Measurements from ENCODE around the gene RRP1. TPM values are rescaled to one million over a fixed set of nuclear protein-coding genes. Genes with fewer than 3 reads are reported as not detected.

The RRP1 gene
- total RNA-seq, 1 donor from 2014 or later, result 52.0 TPM

- peaks cover 0 to 6% of the 10 kb centered on the region in 2 donors for H3K4me1 ChIP-seq
- no peak for TF ChIP-seq CTCF (IDR thresholded peaks at IDR 0.05)
- H3K36me3 ChIP-seq, result no peaks in the 10 kb centered on the region
- H3K4me3 ChIP-seq, result no peak overlapping the region
- no peak overlapping the region for H3K27ac ChIP-seq
- intact Hi-C loops (cut with DNase I), result no loop called here
- DNase-seq (ENCODE audit: low spot score in 2 of 2), result no peak
- H3K9me3 ChIP-seq, result no peaks in the 10 kb centered on the region
- H3K27me3 ChIP-seq, result no peaks in the 10 kb centered on the region
Observed at GRCh38 chr21:43814215-43815106, 25.1 kb downstream of the RRP1 start.

- Histone ChIP-seq H3K9me3 (no peaks in the 10 kb centered on the region), H3K4me3 (no peak overlapping the region), H3K27ac (no peak overlapping the region), H3K4me1 (peaks cover 0 to 6% of the 10 kb centered on the region in 2 donors), H3K36me3 (no peaks in the 10 kb centered on the region), H3K27me3 (no peaks in the 10 kb centered on the region)
- TF ChIP-seq CTCF (IDR thresholded peaks at IDR 0.05), result no peak
- intact Hi-C loops (cut with DNase I), result no loop called here
- DNase-seq (ENCODE audit: low spot score in 2 of 2), result no peak
Observed at GRCh38 chr21:43815107-43815613, 25.8 kb downstream of the RRP1 start.

- Histone ChIP-seq H3K36me3 (no peaks in the 10 kb centered on the region), H3K27me3 (no peaks in the 10 kb centered on the region), H3K27ac (no peak overlapping the region), H3K4me3 (no peak overlapping the region), H3K9me3 (no peaks in the 10 kb centered on the region), H3K4me1 (peaks cover 0 to 1% of the 10 kb centered on the region in 2 donors)
- intact Hi-C loops (cut with DNase I), result no loop called here
- no peak for DNase-seq (ENCODE audit: low spot score in 2 of 2)
- no peak for TF ChIP-seq CTCF (IDR thresholded peaks at IDR 0.05)
Observed at GRCh38 chr21:43815991-43816390, 26.6 kb downstream of the RRP1 start.

- no peak overlapping the region for H3K4me3 ChIP-seq
- no peak overlapping the region for H3K27ac ChIP-seq
- H3K4me1 ChIP-seq, result no peaks in the 10 kb centered on the region
- no peak for TF ChIP-seq CTCF (IDR thresholded peaks at IDR 0.05)
- no peaks in the 10 kb centered on the region for H3K36me3 ChIP-seq
- H3K27me3 ChIP-seq, result no peaks in the 10 kb centered on the region
- no peak for DNase-seq (ENCODE audit: low spot score in 2 of 2)
- no peaks in the 10 kb centered on the region for H3K9me3 ChIP-seq
- intact Hi-C loops (cut with DNase I), result no loop called here
Observed at GRCh38 chr21:43816611-43817071, 27.3 kb downstream of the RRP1 start.

- no peak for TF ChIP-seq CTCF (IDR thresholded peaks at IDR 0.05)
- Histone ChIP-seq H3K9me3 (no peaks in the 10 kb centered on the region), H3K36me3 (no peaks in the 10 kb centered on the region), H3K27me3 (no peaks in the 10 kb centered on the region), H3K4me1 (no peaks in the 10 kb centered on the region), H3K4me3 (no peak overlapping the region), H3K27ac (no peak overlapping the region)
- no peak for DNase-seq (ENCODE audit: low spot score in 2 of 2)
- intact Hi-C loops (cut with DNase I), result no loop called here
Observed at GRCh38 chr21:43817157-43818086, 28.0 kb downstream of the RRP1 start.
